IMR-90 (cell line): ENCODE results near the gene DNAJC27. TPM values are rescaled to one million over a fixed set of nuclear protein-coding genes. Genes with fewer than 3 reads are reported as not detected.

ENCODE experiments used
- ATAC-seq: fragments of 200-7000 bp; cut with Tn5 transposase; 2 replicates; pipeline ENCODE4 v1.9.1; 2020; ENCODE audit warnings: low read depth, mild to moderate bottlenecking, moderate library complexity
- BruUV-seq: library from RNA; stranded (reverse); fragments of 400-500 nt; replicated peaks from 2 replicates; lab custom pipeline; 2021; lab: Mats Ljungman, UMichigan
- CTCF ChIA-PET: fragments of 300-600 bp; formaldehyde crosslinking; extraction: SDS; loops from one replicate; lab custom pipeline; 2021; ENCODE audit warnings: antibody characterized with exemption; lab: Yijun Ruan, JAX
- POLR2A ChIA-PET: fragments of 300-600 bp; sonication (Branson Sonifier 250); formaldehyde crosslinking; loops from one replicate; lab custom pipeline; 2022; ENCODE audit warnings: antibody characterized with exemption; ENCODE audit not compliant: unreplicated experiment; lab: Charles Lee
- DNase-seq: peaks from one replicate; pipeline ENCODE4 v3.0.0; 2013
- H2AFZ ChIP-seq: replicated peaks from 2 replicates; pipeline ENCODE3; 2013; ENCODE audit warnings: low read length, mild to moderate bottlenecking; ENCODE audit not compliant: poor library complexity
- H2AK5ac ChIP-seq: 2 replicates; pipeline ENCODE4 v1.6.1; 2013; ENCODE audit warnings: low read depth, low read length, inconsistent platforms
- H2AK9ac ChIP-seq: replicated peaks from 2 replicates; pipeline ENCODE3; 2013; ENCODE audit warnings: mild to moderate bottlenecking, low read depth, low read length, moderate library complexity; ENCODE audit not compliant: poor library complexity
- H2BK120ac ChIP-seq: 2 replicates; pipeline ENCODE4 v1.6.1; 2013; ENCODE audit warnings: low read depth, low read length, inconsistent platforms
- H2BK15ac ChIP-seq: 3 replicates; pipeline ENCODE4 v1.6.1; 2013; ENCODE audit warnings: low read depth, low read length, inconsistent platforms
- H2BK20ac ChIP-seq: 2 replicates; pipeline ENCODE4 v1.6.1; 2013; ENCODE audit warnings: low read depth, mild to moderate bottlenecking, inconsistent platforms, low read length, moderate library complexity
- H2BK5ac ChIP-seq: 2 replicates; pipeline ENCODE4 v1.6.1; 2013; ENCODE audit warnings: mild to moderate bottlenecking, low read depth, low read length, inconsistent platforms; ENCODE audit not compliant: poor library complexity, severe bottlenecking
- H3K14ac ChIP-seq: replicated peaks from 2 replicates; pipeline ENCODE4 v1.6.1; 2013; ENCODE audit warnings: low read depth, low read length, inconsistent platforms
- H3K18ac ChIP-seq: 2 replicates; pipeline ENCODE4 v1.6.1; 2013; ENCODE audit warnings: low read depth, low read length, control low read depth
- H3K23ac ChIP-seq: 2 replicates; pipeline ENCODE4 v1.6.1; 2013; ENCODE audit warnings: low read depth, low read length, inconsistent platforms
- H3K27ac ChIP-seq: 2 replicates; pipeline ENCODE4 v1.5.1; 2013; ENCODE audit warnings: mild to moderate bottlenecking, control low read depth, low read length; ENCODE audit not compliant: insufficient read depth
- H3K27me3 ChIP-seq: 2 replicates; pipeline ENCODE4 v1.6.1; 2013; ENCODE audit warnings: low read length; ENCODE audit not compliant: control insufficient read depth, insufficient read depth
- H3K36me3 ChIP-seq: 2 replicates; pipeline ENCODE4 v1.6.1; 2013; ENCODE audit warnings: low read length, mixed read lengths; ENCODE audit not compliant: control insufficient read depth, insufficient read depth
- H3K4ac ChIP-seq: 2 replicates; pipeline ENCODE4 v1.6.1; 2013; ENCODE audit warnings: low read depth, low read length, inconsistent platforms
- H3K4me1 ChIP-seq: 2 replicates; pipeline ENCODE4 v1.6.1; 2013; ENCODE audit warnings: low read length, mixed read lengths; ENCODE audit not compliant: control insufficient read depth, insufficient read depth
- H3K4me2 ChIP-seq: 2 replicates; pipeline ENCODE4 v1.6.1; 2013; ENCODE audit warnings: low read depth, mild to moderate bottlenecking, control low read depth, low read length, moderate library complexity
- H3K4me3 ChIP-seq: 2 replicates; pipeline ENCODE4 v1.5.1; 2013; ENCODE audit warnings: low read depth, mild to moderate bottlenecking, control low read depth, low read length, moderate library complexity; ENCODE audit not compliant: insufficient read depth
- H3K56ac ChIP-seq: 2 replicates; pipeline ENCODE4 v1.6.1; 2013; ENCODE audit warnings: low read length, inconsistent platforms; ENCODE audit not compliant: insufficient read depth; ENCODE audit errors: extremely low read depth
- H3K79me1 ChIP-seq, 2 experiments: 2 replicates each; pipeline ENCODE4 v1.6.1; 2013; ENCODE audit warnings: low read length in 2 of 2, inconsistent platforms in 1 of 2, low read depth in 1 of 2
- H3K9ac ChIP-seq: 2 replicates; pipeline ENCODE4 v1.6.1; 2013; ENCODE audit warnings: low read depth, low read length, control low read depth
- H3K9me1 ChIP-seq: 2 replicates; pipeline ENCODE4 v1.6.1; 2013; ENCODE audit warnings: low read length, inconsistent platforms; ENCODE audit not compliant: insufficient read depth
- H3K9me3 ChIP-seq: 2 replicates; pipeline ENCODE4 v1.6.1; 2013; ENCODE audit warnings: low read length; ENCODE audit not compliant: control insufficient read depth, insufficient read depth
- H4K20me1 ChIP-seq: 2 replicates; pipeline ENCODE4 v1.6.1; 2013; ENCODE audit warnings: low read length, inconsistent platforms; ENCODE audit not compliant: insufficient read depth
- H4K5ac ChIP-seq: 2 replicates; pipeline ENCODE4 v1.6.1; 2013; ENCODE audit warnings: mild to moderate bottlenecking, low read depth, low read length, control low read depth
- H4K8ac ChIP-seq, 2 experiments: 2 replicates each; pipeline ENCODE4 v1.6.1; 2013; ENCODE audit warnings: low read depth in 2 of 2, low read length in 2 of 2, control low read depth in 1 of 2, inconsistent platforms in 1 of 2
- H4K91ac ChIP-seq: 2 replicates; pipeline ENCODE4 v1.6.1; 2013; ENCODE audit warnings: low read depth, low read length, inconsistent platforms; ENCODE audit not compliant: insufficient read depth
- BHLHE40 ChIP-seq: fragments of 150-350 bp; IDR thresholded peaks from 2 replicates; pipeline ENCODE4 v1.6.1; 2016; ENCODE audit warnings: mild to moderate bottlenecking, low read depth, low read length
- CEBPB ChIP-seq: IDR thresholded peaks from 2 replicates; pipeline ENCODE4 v1.6.1; 2012; ENCODE audit warnings: low read depth, low read length, improper control_type of control experiment
- CHD1 ChIP-seq: IDR thresholded peaks from 2 replicates; pipeline ENCODE4 v1.6.1; 2012; ENCODE audit warnings: low read depth, low read length, improper control_type of control experiment
- FOS ChIP-seq: fragments of 150-350 bp; IDR thresholded peaks from 2 replicates; pipeline ENCODE4 v1.6.1; 2016; ENCODE audit warnings: low read depth, low read length
- MAFK ChIP-seq: IDR thresholded peaks from 2 replicates; pipeline ENCODE4 v1.6.1; 2012; ENCODE audit warnings: low read depth, low read length, improper control_type of control experiment
- MAZ ChIP-seq: IDR thresholded peaks from 2 replicates; pipeline ENCODE4 v1.6.1; 2012; ENCODE audit warnings: low read depth, mild to moderate bottlenecking, low read length, improper control_type of control experiment, moderate library complexity, borderline replicate concordance
- MXI1 ChIP-seq: IDR thresholded peaks from 2 replicates; pipeline ENCODE4 v1.6.1; 2012; ENCODE audit warnings: low read depth, mild to moderate bottlenecking, low read length, moderate library complexity, borderline replicate concordance
- NFE2L2 ChIP-seq: fragments of 150-350 bp; IDR thresholded peaks from 2 replicates; pipeline ENCODE4 v1.6.1; 2016; ENCODE audit warnings: low read depth, mild to moderate bottlenecking, low read length
- POLR2A ChIP-seq: IDR thresholded peaks from 2 replicates; pipeline ENCODE4 v1.6.1; 2012; ENCODE audit warnings: mild to moderate bottlenecking, low read depth, low read length
- RAD21 ChIP-seq: IDR thresholded peaks from 2 replicates; pipeline ENCODE4 v1.6.1; 2012; ENCODE audit warnings: low read length, improper control_type of control experiment
- RCOR1 ChIP-seq: IDR thresholded peaks from 2 replicates; pipeline ENCODE4 v1.6.1; 2012; ENCODE audit warnings: mild to moderate bottlenecking, low read length, improper control_type of control experiment; ENCODE audit not compliant: insufficient replicate concordance
- RFX5 ChIP-seq: IDR thresholded peaks from 2 replicates; pipeline ENCODE4 v1.8.0; 2012; ENCODE audit warnings: low read depth, mild to moderate bottlenecking, low read length, moderate library complexity
- WGBS, 2 experiments: methylation state at CpG; one replicate each; pipeline versions ENCODE4 v1.1.5 to v1.1.7; 2013; ENCODE audit warnings: missing lambda C conversion rate in 2 of 2; ENCODE audit not compliant: insufficient read length in 1 of 2; ENCODE audit errors: extremely low coverage in 2 of 2; 5-methylcytosine and 5-hydroxymethylcytosine counted together
- dilution Hi-C: fragments of 300-500 bp; cut with HindIII; formaldehyde crosslinking; loops from one replicate; pipeline ENCODE4 v1.14.3; 2018; ENCODE audit warnings: low sequenced_read_pairs; ENCODE audit not compliant: unreplicated experiment
- in situ Hi-C: fragments of 300-500 bp; cut with MboI; formaldehyde crosslinking; loops from 3 replicates; pipeline ENCODE4 v1.14.3; 2019; ENCODE audit warnings: low sequenced_read_pairs, inconsistent platforms, mixed read lengths
- intact Hi-C: fragments of 100-400 bp; cut with micrococcal nuclease; formaldehyde crosslinking; loops from 2 replicates; pipeline ENCODE4 v1.10.0; 2022
- polyA plus RNA-seq, 3 experiments: library from polyadenylated mRNA; depleted of rRNA; stranded (reverse); fragments of >200 nt; gene quantifications; 2 replicates each; pipeline ENCODE4 v1.2.3, GENCODE V29; 2012; ENCODE audit warnings: low replicate concordance in 1 of 3
- total RNA-seq: library from RNA; depleted of rRNA; stranded (reverse); fragments of >200 nt; gene quantifications from 2 replicates; pipeline ENCODE4 v1.2.3, GENCODE V29; 2012
- TF ChIP-seq, protein P1 (sequence below): fragments of 150-350 bp; IDR thresholded peaks from 2 replicates; pipeline ENCODE4 v1.6.1; 2017; ENCODE audit warnings: mild to moderate bottlenecking, antibody characterized with exemption, low read length, low read depth
- TF ChIP-seq, protein P2 (sequence below): conservative IDR thresholded peaks from 2 replicates; pipeline ENCODE4 v1.5.1; 2012; ENCODE audit warnings: mild to moderate bottlenecking, low read depth, low read length, improper control_type of control experiment
- TF ChIP-seq, protein P3 (sequence below): fragments of 150-350 bp; IDR thresholded peaks from 2 replicates; pipeline ENCODE4 v1.6.1; 2016; ENCODE audit warnings: low read depth, mild to moderate bottlenecking, low read length, moderate library complexity, borderline replicate concordance

The DNAJC27 gene
- total and polyA plus RNA-seq, 2 of the 4 experiments (the other 2 are of a cell fraction): 1.6 to 2.0 TPM

DNA sequence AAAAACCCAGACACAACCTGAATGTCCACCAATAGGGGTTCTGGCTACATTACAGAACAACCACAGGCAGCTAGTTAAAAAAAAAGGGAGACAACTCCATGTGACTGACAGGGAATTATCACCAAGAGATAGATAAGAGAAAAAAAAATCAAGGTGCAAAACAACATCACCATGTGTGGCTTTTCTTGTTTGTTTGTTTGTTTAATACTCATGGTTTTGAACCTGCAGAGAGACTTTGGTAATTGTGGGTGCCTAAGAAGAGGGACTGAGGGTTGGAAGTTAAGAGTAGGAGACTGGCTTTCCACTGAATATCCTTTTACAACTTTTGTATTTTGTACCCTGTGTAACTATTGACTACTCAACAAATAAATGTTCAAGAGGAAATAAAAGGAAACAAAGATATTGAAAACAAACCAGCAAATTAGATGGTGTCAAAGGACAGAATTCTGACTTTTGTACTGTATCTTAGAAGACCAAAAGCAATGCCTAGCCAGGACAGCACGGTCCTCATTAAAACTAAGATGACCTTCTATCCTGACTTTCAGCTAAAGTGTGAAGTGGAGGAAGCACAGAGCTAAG is 22.5 kb upstream of the DNAJC27 start:
- H4K91ac ChIP-seq: no peak overlapping the region
- intact Hi-C loops: no loop called here
- no peaks in the 10 kb centered on the region for H3K36me3 ChIP-seq
- no peaks in the 10 kb centered on the region for H3K9me1 ChIP-seq
- no peak for DNase-seq
- peaks cover 3% of the 10 kb centered on the region; the same call in 1 of the 2 replicates for H3K4me1 ChIP-seq
- H2BK120ac ChIP-seq: no peak overlapping the region
- H3K9me3 ChIP-seq: no peaks in the 10 kb centered on the region
- H4K5ac ChIP-seq: no peak overlapping the region
- H3K27ac ChIP-seq: no peak overlapping the region
- POLR2A ChIA-PET: no interaction called here
- H4K20me1 ChIP-seq: no peaks in the 10 kb centered on the region
- TF ChIP-seq FOS (no peak), MAFK (no peak), NFE2L2 (no peak), BHLHE40 (no peak), CEBPB (no peak), POLR2A (no peak), CHD1 (no peak), MXI1 (no peak), MAZ (no peak), RCOR1 (no peak), RFX5 (no peak), RAD21 (no peak)
- TF ChIP-seq, protein P1, sequence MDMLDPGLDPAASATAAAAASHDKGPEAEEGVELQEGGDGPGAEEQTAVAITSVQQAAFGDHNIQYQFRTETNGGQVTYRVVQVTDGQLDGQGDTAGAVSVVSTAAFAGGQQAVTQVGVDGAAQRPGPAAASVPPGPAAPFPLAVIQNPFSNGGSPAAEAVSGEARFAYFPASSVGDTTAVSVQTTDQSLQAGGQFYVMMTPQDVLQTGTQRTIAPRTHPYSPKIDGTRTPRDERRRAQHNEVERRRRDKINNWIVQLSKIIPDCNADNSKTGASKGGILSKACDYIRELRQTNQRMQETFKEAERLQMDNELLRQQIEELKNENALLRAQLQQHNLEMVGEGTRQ: no peak
- TF ChIP-seq, protein P2, sequence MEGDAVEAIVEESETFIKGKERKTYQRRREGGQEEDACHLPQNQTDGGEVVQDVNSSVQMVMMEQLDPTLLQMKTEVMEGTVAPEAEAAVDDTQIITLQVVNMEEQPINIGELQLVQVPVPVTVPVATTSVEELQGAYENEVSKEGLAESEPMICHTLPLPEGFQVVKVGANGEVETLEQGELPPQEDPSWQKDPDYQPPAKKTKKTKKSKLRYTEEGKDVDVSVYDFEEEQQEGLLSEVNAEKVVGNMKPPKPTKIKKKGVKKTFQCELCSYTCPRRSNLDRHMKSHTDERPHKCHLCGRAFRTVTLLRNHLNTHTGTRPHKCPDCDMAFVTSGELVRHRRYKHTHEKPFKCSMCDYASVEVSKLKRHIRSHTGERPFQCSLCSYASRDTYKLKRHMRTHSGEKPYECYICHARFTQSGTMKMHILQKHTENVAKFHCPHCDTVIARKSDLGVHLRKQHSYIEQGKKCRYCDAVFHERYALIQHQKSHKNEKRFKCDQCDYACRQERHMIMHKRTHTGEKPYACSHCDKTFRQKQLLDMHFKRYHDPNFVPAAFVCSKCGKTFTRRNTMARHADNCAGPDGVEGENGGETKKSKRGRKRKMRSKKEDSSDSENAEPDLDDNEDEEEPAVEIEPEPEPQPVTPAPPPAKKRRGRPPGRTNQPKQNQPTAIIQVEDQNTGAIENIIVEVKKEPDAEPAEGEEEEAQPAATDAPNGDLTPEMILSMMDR: no peak
- TF ChIP-seq, protein P3, sequence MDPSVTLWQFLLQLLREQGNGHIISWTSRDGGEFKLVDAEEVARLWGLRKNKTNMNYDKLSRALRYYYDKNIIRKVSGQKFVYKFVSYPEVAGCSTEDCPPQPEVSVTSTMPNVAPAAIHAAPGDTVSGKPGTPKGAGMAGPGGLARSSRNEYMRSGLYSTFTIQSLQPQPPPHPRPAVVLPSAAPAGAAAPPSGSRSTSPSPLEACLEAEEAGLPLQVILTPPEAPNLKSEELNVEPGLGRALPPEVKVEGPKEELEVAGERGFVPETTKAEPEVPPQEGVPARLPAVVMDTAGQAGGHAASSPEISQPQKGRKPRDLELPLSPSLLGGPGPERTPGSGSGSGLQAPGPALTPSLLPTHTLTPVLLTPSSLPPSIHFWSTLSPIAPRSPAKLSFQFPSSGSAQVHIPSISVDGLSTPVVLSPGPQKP: no peak
- H2BK5ac ChIP-seq: no peak overlapping the region
- no peak overlapping the region for H3K4ac ChIP-seq
- no TSS peak for BruUV-seq
- no peak overlapping the region for H2BK20ac ChIP-seq
- H3K9ac ChIP-seq: no peak overlapping the region
- H2BK15ac ChIP-seq: no peak overlapping the region
- H3K18ac ChIP-seq: no peak overlapping the region
- H3K14ac ChIP-seq: no peak overlapping the region
- H3K4me3 ChIP-seq: no peak overlapping the region
- H2AK9ac ChIP-seq: no peak overlapping the region
- H3K79me1 ChIP-seq: no peaks in the 10 kb centered on the region
- no CpG with 5 or more reads among the region's 1 CpG for WGBS, 2 experiments
- H3K27me3 ChIP-seq: peaks cover 11% of the 10 kb centered on the region
- ATAC-seq: no peak
- no peak overlapping the region for H2AK5ac ChIP-seq
- dilution Hi-C loops: no loop called here
- CTCF ChIA-PET: interaction anchor here (2.7 kb wide), 1 partner anchor 19 kb away, joined by 9 read pairs; no protein-coding TSS in a partner anchor
- H2AFZ ChIP-seq: no peak overlapping the region
- no peak overlapping the region for H3K56ac ChIP-seq
- H4K8ac ChIP-seq: no peak overlapping the region
- in situ Hi-C loops: no loop called here
- no peak overlapping the region for H3K4me2 ChIP-seq
- H3K23ac ChIP-seq: no peak overlapping the region
